ENCODE results near the gene DLG2. TPM values are rescaled to one million over a fixed set of nuclear protein-coding genes. Genes with fewer than 3 reads are reported as not detected.

The DLG2 gene
- total and polyA plus RNA-seq, 12 donors = 1.0 to 14.8 (median 7.4) TPM

GRCh38 chr11:84300092-84300491, 1327.1 kb downstream of the DLG2 start:
- Histone ChIP-seq H3K27ac (no peak overlapping the region), H3K9me3 (peaks cover 0 to 9% (median 0%) of the 10 kb centered on the region in 11 donors), H3K27me3 (no peaks in the 10 kb centered on the region), H3K36me3 (no peaks in the 10 kb centered on the region), H3K4me1 (no peaks in the 10 kb centered on the region), H3K4me3 (no peak overlapping the region)
- 47 to 49% methylated on average over 1 of the region's 1 CpG for WGBS, 2 donors
- DNase-seq (no peak), ATAC-seq (no peak)
- TF ChIP-seq, protein P1, sequence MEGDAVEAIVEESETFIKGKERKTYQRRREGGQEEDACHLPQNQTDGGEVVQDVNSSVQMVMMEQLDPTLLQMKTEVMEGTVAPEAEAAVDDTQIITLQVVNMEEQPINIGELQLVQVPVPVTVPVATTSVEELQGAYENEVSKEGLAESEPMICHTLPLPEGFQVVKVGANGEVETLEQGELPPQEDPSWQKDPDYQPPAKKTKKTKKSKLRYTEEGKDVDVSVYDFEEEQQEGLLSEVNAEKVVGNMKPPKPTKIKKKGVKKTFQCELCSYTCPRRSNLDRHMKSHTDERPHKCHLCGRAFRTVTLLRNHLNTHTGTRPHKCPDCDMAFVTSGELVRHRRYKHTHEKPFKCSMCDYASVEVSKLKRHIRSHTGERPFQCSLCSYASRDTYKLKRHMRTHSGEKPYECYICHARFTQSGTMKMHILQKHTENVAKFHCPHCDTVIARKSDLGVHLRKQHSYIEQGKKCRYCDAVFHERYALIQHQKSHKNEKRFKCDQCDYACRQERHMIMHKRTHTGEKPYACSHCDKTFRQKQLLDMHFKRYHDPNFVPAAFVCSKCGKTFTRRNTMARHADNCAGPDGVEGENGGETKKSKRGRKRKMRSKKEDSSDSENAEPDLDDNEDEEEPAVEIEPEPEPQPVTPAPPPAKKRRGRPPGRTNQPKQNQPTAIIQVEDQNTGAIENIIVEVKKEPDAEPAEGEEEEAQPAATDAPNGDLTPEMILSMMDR (IDR thresholded peaks at IDR 0.05) = no peak
- intact Hi-C loops (cut with DNase I) = no loop called here

- no peak for DNase-seq
- no peak overlapping the region for H3K27ac ChIP-seq
- no peaks in the 10 kb centered on the region for H3K36me3 ChIP-seq
- H3K27me3 ChIP-seq = no peaks in the 10 kb centered on the region
- H3K9me3 ChIP-seq = peaks cover 0 to 9% (median 0%) of the 10 kb centered on the region in 11 donors
- H3K4me3 ChIP-seq = no peak overlapping the region
- intact Hi-C loops (cut with DNase I) = no loop called here
- TF ChIP-seq, protein P1 (IDR thresholded peaks at IDR 0.05) = no peak
- WGBS, 2 donors = 97 to 100% methylated on average over 2 of the region's 2 CpGs
- H3K4me1 ChIP-seq = no peaks in the 10 kb centered on the region
- ATAC-seq = no peak
Measured at GRCh38 chr11:84297570-84297969, 1329.6 kb downstream of the DLG2 start.

DNA sequence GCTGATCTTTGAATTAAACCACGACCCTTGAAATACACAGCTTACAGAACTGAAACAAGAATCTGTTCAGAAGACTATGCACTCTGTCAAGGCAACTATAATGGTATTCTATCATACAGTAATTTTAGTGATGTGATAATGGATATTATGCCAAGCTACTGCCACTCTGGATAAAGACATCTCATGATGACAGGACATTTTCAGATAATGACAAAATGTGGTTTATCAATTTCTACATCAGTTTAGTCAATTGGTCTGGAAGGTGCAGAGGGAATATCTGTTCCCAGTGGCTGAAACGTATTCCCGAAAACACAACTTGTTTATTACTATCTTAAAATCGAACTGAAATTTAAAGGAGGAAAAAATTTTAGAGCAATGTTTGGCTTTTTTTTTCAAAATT, 1331.3 kb downstream of the DLG2 start:
- Histone ChIP-seq H3K4me3 (no peak overlapping the region), H3K9me3 (no peaks in the 10 kb centered on the region), H3K36me3 (no peaks in the 10 kb centered on the region), H3K27me3 (no peaks in the 10 kb centered on the region), H3K27ac (no peak overlapping the region), H3K4me1 (no peaks in the 10 kb centered on the region)
- 78 to 79% methylated on average over 4 of the region's 4 CpGs for WGBS, 2 donors
- no peak for ATAC-seq
- TF ChIP-seq, protein P1 (IDR thresholded peaks at IDR 0.05) = no peak
- intact Hi-C loops (cut with DNase I) = no loop called here
- no peak for DNase-seq

GRCh38 chr11:84292955-84293354, 1334.2 kb downstream of the DLG2 start:
- Histone ChIP-seq H3K27me3 (no peaks in the 10 kb centered on the region), H3K9me3 (no peaks in the 10 kb centered on the region), H3K4me3 (no peak overlapping the region), H3K4me1 (no peaks in the 10 kb centered on the region), H3K27ac (no peak overlapping the region), H3K36me3 (no peaks in the 10 kb centered on the region)
- intact Hi-C loops (cut with DNase I) = no loop called here
- TF ChIP-seq, protein P1 (IDR thresholded peaks at IDR 0.05) = no peak
- no peak for ATAC-seq
- WGBS, 2 donors = 84 to 88% methylated on average over 2 of the region's 2 CpGs
- no peak for DNase-seq

Measured in heart right ventricle (tissue), 16 donors.